MCF 10A (cell line): ENCODE data around the gene MAGIX. TPM values are rescaled to one million over a fixed set of nuclear protein-coding genes. Genes with fewer than 3 reads are reported as not detected.

Experiments used
- BruUV-seq: library from RNA; stranded (reverse); fragments of 400-500 nt; replicated peaks from 2 replicates; lab custom pipeline; 2021; lab: Mats Ljungman, UMichigan
- CTCF ChIA-PET: fragments of 300-600 bp; sonication (Branson Sonifier 250); formaldehyde crosslinking; extraction: SDS; loops from one replicate; lab custom pipeline; 2021; ENCODE audit warnings: antibody characterized with exemption, inconsistent platforms; lab: Yijun Ruan, JAX
- POLR2A ChIA-PET: fragments of 300-600, 350-650 bp; sonication (Branson Sonifier 250); formaldehyde crosslinking; extraction: SDS; loops from one replicate; lab custom pipeline; 2020; ENCODE audit warnings: antibody characterized with exemption, inconsistent platforms; lab: Yijun Ruan, JAX
- DNase-seq: peaks from one replicate; pipeline ENCODE4 v3.0.0-alpha.2; 2018; ENCODE audit not compliant: unreplicated experiment
- H3K27ac Mint-ChIP-seq: one replicate; pipeline ENCODE4 v1.8.0; 2022; ENCODE audit warnings: mild to moderate bottlenecking, low read depth, mixed read lengths; ENCODE audit not compliant: unreplicated experiment
- H3K27me3 Mint-ChIP-seq: one replicate; pipeline ENCODE4 v1.8.0; 2022; ENCODE audit warnings: mixed read lengths; ENCODE audit not compliant: insufficient read depth, unreplicated experiment
- H3K36me3 Mint-ChIP-seq: one replicate; pipeline ENCODE4 v1.8.0; 2022; ENCODE audit warnings: mild to moderate bottlenecking, moderate library complexity, mixed read lengths; ENCODE audit not compliant: insufficient read depth, unreplicated experiment
- H3K4me1 Mint-ChIP-seq: one replicate; pipeline ENCODE4 v1.8.0; 2022; ENCODE audit warnings: mixed read lengths; ENCODE audit not compliant: insufficient read depth, unreplicated experiment
- H3K4me3 Mint-ChIP-seq: one replicate; pipeline ENCODE4 v1.8.0; 2022; ENCODE audit warnings: mild to moderate bottlenecking, moderate library complexity, mixed read lengths; ENCODE audit not compliant: unreplicated experiment
- H3K9me3 Mint-ChIP-seq: one replicate; pipeline ENCODE4 v1.8.0; 2022; ENCODE audit warnings: mixed read lengths; ENCODE audit not compliant: unreplicated experiment
- CTCF ChIP-seq: fragments of 200-600 bp; IDR thresholded peaks from one replicate; pipeline ENCODE4 v1.8.0; 2022; ENCODE audit warnings: antibody characterized with exemption, mild to moderate bottlenecking; ENCODE audit not compliant: unreplicated experiment
- intact Hi-C: fragments of 100-400 bp; cut with micrococcal nuclease; formaldehyde crosslinking; loops from 2 replicates; pipeline ENCODE4 v1.14.1; 2022
- total RNA-seq: library from RNA; stranded (reverse); gene quantifications from 2 replicates; pipeline ENCODE4 v1.2.3, GENCODE V29; 2022

The MAGIX gene
- total RNA-seq, 1 experiment from 2014 or later = 0.84 TPM

GRCh38 chrX:49203536-49203935 lies 41.0 kb downstream of the MAGIX start:
- H3K27ac Mint-ChIP-seq = no peak overlapping the region
- ChIA-PET POLR2A (no interaction called here), CTCF (no interaction called here)
- H3K9me3 Mint-ChIP-seq = peaks cover 2% of the 10 kb centered on the region
- no peaks in the 10 kb centered on the region for H3K36me3 Mint-ChIP-seq
- no peak for TF ChIP-seq CTCF
- H3K4me1 Mint-ChIP-seq = no peaks in the 10 kb centered on the region
- intact Hi-C loops = no loop called here
- no peak overlapping the region for H3K4me3 Mint-ChIP-seq
- no peak for DNase-seq
- peaks cover 4% of the 10 kb centered on the region for H3K27me3 Mint-ChIP-seq
- BruUV-seq = no TSS peak

- Mint-ChIP-seq H3K4me3 (no peak overlapping the region), H3K27me3 (no peaks in the 10 kb centered on the region), H3K4me1 (no peaks in the 10 kb centered on the region), H3K27ac (no peak overlapping the region), H3K36me3 (no peaks in the 10 kb centered on the region), H3K9me3 (no peaks in the 10 kb centered on the region)
- no peak for DNase-seq
- ChIA-PET CTCF (no interaction called here), POLR2A (no interaction called here)
- TF ChIP-seq CTCF = no peak
- intact Hi-C loops = no loop called here
- BruUV-seq = no TSS peak
These were observed 41.5 kb downstream of the MAGIX start for GRCh38 chrX:49204017-49204416.

- no TSS peak for BruUV-seq
- no peaks in the 10 kb centered on the region for H3K9me3 Mint-ChIP-seq
- TF ChIP-seq CTCF = no peak
- no peaks in the 10 kb centered on the region for H3K4me1 Mint-ChIP-seq
- ChIA-PET CTCF (no interaction called here), POLR2A (interaction anchor here (0.7 kb wide), 1 partner anchor 44 kb away, joined by 5 read pairs; no protein-coding TSS in a partner anchor)
- no peak for DNase-seq
- intact Hi-C loops = no loop called here
- H3K4me3 Mint-ChIP-seq = no peak overlapping the region
- H3K27ac Mint-ChIP-seq = no peak overlapping the region
- H3K27me3 Mint-ChIP-seq = no peaks in the 10 kb centered on the region
- H3K36me3 Mint-ChIP-seq = no peaks in the 10 kb centered on the region
These were observed 42.2 kb downstream of the MAGIX start for GRCh38 chrX:49204709-49205108.

- Mint-ChIP-seq H3K4me1 (no peaks in the 10 kb centered on the region), H3K27me3 (no peaks in the 10 kb centered on the region), H3K36me3 (no peaks in the 10 kb centered on the region), H3K27ac (no peak overlapping the region), H3K9me3 (no peaks in the 10 kb centered on the region), H3K4me3 (no peak overlapping the region)
- CTCF ChIA-PET = interaction anchor here (0.7 kb wide), 1 partner anchor 24 kb away, joined by 3 read pairs; no protein-coding TSS in a partner anchor
- TF ChIP-seq CTCF = no peak
- DNase-seq = no peak
- BruUV-seq = no TSS peak
- POLR2A ChIA-PET = interaction anchor here (0.7 kb wide), 1 partner anchor 43 kb away, joined by 5 read pairs; no protein-coding TSS in a partner anchor
- intact Hi-C loops = no loop called here
These were observed 42.9 kb downstream of the MAGIX start for GRCh38 chrX:49205443-49205842.
